Endothelial cell of hepatic sinusoid (primary cell): Measurements from ENCODE around the gene RABGAP1L.

Experiments
- in situ Hi-C: cut with HindIII; loops from 2 replicates; pipeline ENCODE4 v1.10.0; 2017; ENCODE audit warnings: low sequenced_read_pairs

RABGAP1L gene

DNA sequence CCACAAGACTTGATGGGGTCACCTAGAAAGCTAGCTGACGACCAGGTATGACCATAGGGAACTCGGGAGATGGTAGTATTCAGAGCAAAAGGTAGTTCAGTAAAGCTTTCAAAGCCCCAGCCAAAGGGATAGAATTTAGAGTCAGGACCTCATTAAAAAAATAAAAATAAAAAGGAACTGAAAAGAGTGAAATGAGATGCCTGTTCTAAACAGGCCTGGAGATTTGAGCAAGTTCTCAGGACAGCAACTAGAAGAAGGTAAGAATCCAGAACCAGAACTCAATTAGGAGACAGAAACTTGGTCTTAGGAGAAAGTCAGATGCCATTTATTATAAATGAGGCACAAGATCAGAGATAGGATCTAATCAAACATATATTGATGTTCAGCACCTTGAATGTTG lies 575.0 kb downstream of the RABGAP1L start:
- in situ Hi-C loops: no loop called here

DNA sequence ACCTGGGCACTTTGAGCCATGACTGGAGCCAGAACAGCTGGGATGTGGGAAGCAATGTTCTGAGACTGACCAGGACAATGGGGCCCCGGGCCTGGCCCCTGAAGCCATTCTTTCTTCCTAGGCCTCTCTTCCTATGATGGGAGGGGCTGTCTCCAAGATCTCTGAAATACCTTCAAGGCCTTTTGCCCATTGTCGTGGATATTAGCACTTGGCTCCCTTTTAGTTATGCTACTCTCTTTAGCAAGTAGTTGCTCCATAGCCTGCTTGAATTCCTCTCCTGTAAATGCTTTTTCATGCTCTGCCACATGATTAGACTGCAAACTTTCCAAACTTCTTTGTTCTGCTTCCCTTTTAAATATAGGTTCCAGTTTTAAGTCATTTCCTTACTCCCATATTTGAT lies 577.5 kb downstream of the RABGAP1L start:
- in situ Hi-C loops: no loop called here

DNA sequence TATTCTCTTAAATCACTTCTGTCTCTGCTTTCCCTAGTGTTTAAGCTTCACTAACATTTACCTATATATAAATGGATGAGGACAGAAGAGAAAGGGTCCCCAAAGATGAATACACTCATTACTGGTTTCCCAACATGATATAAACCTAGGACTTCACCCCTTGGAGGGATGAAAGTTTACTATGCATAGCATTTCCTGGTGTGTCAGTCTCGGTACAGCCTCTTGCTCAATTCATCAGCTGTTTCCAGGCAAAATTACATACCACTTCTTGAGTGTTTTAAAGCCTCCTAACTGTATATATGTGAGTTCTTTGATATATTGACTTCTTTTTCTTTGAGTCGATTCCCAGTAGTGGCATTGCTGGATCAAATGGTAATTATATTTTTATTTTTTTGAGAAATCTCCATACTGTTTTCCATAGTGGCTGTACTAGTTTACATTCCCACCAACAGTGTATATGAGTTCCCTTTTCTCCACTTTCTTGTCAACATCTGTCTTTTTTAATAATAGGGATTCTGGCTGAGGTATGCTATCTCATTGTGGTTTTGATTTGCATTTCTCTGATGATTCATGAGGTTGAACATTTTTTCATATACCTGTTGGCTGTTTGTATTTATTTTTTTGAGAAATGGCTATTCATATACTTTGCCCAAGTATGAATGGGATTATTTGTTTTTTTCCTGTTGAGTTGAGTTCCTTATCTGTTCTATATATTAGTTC lies 581.1 kb downstream of the RABGAP1L start:
- in situ Hi-C loops: no loop called here

DNA sequence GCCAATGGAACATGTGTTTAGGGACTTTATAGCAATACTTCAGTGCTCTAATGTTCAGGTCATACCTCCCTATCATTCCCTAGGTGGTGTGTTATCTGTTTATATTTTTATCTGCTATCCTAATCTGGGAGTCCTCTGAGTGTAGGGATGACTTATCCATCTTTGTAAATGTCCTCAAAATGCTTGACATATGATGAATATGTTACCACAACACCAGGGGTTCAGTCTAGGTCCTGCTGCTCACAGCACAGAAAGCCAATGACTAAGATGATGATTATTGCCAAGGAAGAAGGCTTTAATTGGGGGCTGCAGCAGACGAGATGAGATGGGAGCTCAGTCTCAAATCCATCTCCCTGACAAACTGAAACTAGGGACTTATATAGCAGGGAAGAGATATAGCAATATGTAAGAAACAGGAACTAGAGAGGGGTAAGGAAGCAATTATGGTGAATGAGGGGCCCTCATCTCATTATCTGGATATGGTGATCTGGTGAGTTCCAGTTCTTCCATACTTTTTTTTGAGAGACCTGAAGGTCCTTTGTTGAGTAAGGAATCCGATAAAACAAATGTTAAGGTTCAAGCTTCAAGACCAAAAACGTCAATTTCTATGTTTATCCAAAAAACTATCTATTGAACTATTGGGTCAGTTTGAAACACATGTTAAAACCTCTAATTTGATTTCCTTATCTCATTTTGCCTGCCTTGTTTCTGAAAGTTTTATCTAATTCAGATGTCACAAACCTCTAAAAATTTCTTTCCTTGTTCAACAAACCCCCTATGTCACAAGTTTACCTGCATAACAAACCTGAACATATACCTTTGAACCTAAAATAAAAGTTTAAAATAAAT lies 583.7 kb downstream of the RABGAP1L start:
- in situ Hi-C loops: no loop called here

DNA sequence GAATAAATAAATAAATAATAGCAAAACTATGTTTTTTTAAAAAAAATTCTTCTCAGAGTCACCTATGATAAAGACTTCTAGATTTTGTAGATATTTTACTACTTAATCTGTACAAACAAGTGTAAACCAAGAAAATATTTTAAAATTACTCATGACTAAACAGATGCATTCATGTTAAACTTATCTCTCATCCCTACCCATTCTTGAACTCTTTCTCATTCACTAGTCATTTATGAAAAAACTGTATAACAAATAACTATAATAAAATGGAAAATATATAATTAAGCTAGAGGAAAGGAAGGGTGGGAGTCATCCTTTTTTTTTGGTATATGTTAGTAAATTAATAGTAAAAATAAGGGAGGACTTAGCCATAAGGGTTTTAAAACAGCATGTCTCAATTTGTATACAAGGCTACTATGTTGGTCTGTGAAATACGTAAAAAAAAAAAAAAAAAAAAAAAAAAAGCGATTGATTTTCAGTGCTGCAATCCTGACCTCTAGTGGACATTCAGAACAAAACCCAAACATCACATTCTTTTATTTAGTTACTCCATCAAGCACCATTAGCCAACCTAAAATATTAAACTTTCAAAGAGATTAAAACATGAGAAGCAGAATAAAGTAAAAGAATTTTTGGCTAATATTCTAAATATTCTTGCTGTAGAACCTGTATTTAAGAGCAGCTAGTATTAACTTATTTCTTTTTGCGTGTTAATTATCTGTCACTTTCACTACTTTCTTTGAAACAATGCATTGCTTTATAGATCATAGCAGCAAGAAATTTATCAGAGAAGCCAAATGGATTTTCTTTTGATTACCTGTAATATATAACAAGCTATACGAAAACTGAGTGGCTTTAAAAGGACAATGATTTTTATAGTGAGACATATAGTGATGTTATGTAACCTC lies 584.6 kb downstream of the RABGAP1L start:
- in situ Hi-C loops: no loop called here

DNA sequence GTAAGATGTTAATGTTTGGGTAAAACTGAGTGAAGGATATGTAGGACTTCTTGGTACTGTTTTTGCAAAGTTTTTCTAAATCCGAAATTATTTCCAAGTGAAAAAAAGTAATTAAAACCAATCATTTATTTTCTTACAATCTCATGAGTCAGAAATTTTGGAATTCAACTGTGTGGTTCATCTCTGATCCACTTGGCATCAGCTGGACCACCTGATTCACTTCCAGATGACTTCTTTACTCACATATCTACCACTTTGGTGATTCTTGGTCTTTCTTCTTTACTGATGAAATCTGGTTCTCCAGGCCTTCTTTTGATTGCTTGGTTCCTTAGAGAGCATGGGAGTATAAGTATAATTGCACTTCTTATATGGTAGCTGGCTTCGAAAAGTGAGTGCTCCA lies 585.6 kb downstream of the RABGAP1L start:
- in situ Hi-C loops: no loop called here

DNA sequence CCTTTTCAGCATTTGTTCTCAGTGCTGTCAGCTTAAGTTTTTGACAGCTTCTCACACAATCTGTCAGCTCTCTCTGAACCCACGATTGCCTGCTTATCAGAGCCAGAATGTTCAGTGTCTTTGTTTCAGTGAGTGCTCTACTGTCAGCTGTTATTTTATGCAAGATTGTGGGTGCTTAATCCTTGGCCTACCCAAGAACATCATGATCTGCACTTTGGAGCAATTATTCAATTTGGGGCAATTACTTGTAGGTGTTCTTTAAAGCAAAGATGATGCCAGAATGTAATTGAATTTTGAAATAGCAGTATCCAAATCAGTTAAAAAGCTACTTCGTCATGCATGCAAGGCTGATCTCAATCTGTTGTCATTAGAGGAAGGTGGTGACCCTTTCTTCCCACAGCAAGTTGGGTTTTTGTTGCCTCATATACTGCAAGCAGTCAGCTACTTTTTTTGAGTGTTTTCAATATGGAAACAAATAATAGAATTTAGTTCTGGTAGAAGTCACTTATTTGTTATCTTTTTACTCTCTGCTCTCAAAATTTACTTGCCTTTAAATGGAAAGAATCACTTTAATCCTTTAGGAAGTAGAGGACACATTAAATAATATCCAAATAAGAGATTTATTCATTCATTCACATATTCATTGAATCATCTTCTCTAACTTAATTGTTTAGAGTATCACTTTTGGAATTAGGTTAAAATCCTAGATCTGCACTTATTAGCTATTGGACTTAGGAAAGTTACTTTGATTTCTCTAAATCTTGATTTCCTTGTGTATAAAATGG lies 586.9 kb downstream of the RABGAP1L start:
- in situ Hi-C loops: no loop called here

DNA sequence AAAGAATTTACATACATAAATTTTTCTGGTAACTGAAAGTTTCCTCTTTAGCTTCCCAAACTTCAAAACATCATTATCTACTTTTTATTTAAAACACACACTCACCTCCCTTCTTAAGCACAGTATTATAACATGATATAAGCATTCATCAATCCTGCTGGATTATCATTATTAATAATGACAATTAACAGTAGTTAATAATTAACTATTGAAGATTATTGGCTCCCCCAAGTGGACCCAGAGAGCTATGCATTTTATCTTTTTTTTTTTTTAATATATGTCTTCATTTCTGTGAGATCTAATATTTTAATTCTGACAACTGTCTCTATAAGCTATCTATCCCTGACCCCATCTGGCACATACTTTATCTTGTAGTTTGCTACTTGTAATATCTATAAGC lies 588.3 kb downstream of the RABGAP1L start:
- in situ Hi-C loops: no loop called here

DNA sequence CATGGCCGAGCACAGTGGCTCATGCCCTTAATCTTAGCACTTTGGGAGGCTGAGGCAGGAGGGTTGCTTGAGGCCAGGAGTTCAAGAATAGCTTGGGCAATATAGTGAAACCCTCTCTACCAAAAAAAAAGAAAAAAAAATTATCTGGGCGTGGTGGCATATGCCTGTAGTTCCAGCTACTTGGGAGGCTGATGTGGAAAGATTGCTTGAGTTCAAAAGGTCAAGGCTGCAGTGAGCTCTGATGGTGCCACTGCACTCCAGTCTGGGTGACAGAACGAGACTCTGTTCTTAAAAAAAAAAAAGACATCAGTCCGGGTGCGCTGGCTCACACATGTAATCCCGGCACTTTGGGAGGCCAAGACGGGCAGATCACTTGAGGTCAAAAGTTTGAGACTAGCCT lies 589.3 kb downstream of the RABGAP1L start:
- in situ Hi-C loops: no loop called here

DNA sequence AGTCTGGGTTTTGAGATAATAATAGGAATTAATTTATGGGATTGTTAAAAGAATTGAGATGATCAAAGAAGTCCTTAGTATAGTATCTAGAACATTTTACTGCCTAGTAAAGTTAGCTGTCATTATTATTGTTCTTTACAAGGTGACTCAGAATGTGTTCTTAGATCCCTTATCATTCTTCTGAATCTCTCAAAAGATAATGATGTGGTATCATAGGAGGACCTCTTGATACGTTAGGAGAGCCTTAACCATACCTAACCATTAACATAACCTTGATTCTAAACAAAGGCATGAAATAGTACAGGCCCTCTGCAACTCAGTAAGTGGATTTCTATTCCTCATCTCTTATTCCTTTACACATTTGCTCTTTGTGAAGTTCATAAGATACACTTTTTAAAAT lies 593.8 kb downstream of the RABGAP1L start:
- in situ Hi-C loops: no loop called here

DNA sequence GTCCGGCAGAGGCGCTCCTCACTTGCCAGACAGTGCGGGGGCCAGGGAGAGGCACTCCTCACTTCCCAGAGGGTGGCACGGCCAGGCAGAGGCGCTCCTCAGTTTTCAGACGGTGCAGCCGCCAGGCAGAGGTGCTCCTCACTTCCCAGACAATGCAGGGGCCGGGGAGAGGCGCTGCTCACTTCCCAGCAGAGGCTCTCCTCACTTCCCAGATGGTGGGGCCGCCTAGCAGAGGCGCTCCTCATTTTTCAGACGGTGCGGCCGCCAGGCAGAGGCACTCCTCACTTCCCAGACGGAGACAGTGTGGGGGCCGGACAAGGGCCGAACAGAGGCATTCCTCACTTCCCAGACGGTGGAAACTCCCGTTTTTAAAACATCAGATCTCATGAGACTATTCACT lies 602.0 kb downstream of the RABGAP1L start:
- in situ Hi-C loops: no loop called here

DNA sequence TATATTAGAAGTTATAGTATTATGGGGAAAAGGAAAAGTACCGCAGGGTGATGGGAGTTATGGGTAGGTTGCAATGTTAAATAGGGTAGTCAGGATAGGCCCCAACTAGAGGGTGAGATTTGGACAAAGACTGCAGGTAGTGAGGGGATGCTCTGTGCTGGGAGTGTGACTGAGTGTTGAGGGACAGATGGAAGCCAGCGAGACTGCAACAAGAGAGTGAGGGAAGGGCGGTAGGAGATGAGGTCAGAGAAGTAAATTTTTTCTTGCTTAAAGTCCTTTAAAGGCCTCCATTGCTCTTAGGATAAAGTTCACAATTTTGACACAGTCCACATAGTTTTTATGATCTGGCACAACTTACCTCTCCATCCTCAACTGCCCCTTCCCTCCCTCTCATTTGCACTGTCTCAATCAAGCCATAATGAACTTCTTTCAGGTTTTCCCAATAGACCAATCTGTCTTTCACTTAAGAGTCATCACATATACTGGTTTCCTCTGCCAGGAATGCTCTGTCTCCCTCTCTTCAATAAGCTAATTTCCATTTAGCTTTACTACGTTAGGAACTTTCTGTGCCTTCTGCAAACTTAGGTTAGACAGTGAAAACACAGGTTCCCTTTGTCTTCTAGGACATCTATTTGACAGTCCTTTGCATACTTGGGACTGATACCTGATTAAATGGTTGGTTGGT lies 602.7 kb downstream of the RABGAP1L start:
- in situ Hi-C loops: no loop called here

DNA sequence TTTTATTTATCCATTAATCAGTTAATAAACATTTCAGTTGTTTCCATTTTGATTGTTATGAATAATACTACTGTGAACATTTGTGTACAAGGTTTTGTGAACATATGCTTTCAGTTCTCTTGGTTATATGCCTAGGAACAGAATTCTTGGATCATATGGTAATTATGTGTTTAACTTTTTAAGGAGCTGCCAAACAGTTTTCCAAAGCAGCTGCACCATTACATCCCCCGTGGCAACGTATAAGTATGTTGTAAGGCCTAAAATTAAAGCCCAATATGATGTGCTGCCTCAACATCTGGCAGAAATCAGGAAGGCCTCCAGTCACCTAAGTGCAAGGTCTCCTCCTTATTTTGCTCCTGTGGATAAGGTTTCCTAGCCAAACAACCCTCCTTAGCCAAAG lies 604.9 kb downstream of the RABGAP1L start:
- in situ Hi-C loops: no loop called here

DNA sequence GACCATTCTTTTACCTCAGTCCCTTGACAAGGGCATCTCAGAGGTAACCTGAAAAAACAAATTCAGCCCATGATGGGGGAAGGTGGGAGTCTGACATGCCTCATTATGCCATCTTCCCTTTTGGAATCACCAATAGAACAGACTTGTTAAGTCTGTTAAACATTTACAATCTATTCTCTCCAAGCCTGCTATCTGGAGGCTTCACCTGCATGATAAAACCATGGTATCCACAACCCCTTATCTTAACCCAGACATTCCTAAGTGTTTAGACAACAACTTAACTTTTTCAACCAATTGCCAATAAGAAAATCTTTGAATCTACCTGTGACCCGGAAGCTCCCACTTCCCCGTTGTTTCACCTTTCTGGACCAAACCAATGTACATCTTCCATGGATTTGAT lies 607.4 kb downstream of the RABGAP1L start:
- in situ Hi-C loops: no loop called here

DNA sequence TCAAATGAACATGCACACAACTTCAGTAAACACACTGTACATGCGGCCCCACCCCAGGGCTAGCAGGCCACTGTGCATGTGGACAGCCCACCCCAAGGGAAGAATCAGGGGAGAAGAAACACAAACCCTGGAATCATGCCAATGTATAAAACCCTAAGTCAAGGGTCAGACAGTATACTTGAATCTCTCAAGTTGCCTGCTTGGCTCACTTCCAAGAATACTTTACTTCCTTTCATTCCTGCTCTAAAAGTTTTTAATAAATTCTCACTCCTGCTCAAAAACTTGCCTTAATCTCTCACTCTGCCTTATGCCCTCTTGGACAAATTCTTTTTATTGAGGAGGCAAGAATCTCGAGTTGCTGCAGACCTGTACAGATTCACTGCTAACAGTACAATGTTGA lies 609.2 kb downstream of the RABGAP1L start:
- in situ Hi-C loops: no loop called here

DNA sequence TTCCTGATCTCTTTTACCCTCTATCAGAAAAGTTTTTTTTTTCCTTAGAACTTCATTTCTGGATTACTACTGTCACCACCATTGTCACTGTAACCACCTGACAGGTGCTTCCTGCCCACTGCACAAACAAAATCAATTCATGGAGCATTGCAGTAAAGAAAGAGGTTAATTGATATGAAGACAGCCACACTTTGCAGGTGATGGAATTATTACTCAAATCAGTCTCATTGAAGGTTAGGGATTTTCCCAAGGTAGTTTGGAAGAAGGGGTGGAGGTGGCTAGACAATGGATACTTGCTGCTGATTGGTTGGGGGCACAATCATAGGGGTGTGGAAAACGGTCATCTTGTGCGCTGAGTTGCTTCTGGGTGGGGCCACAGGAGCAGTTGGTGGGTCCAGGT lies 609.6 kb downstream of the RABGAP1L start:
- in situ Hi-C loops: no loop called here

DNA sequence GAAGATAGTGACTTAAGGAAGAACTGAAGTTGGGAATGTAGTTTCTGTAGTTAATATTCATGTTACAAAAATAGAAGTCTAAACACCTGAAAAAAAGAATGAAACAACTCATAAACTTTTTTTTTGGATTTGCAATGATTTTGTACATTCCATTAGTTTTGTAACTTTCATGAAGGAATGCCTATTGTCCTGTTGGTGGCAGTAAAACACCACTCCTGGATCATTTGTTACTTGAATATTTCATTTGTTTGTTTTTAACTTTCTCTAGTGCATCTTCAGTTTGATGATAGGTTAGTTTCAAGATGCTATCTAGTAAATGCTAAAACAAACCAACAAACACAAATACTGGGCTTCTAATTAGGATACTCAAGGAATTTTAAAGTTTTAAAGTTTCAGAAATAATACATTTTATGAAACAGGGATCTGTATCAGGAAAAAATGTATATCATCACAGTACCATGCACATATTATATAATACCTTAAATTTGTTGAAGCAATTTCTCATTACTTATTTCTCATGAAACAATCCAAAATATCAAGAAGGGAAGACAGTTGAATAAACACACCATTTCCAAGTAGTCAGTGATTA lies 610.7 kb downstream of the RABGAP1L start:
- in situ Hi-C loops: no loop called here

DNA sequence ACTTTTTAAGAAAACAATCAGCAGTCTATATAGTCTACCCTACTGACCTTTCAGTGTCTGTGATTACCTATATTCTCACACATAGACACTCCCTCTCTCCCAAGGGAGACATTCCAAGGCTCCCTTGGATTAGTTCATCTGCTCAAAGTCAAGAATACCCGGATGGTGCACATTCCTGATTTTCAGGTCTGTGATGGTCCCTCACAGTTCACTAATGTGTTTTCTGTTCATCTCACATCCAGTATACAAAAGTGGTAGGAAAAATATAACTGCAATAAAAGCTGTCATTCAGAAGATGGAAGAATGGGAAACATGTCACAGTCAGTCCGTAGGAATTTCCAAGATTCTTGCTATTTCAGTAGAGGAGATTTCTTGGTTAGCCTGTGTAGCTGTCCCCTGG lies 616.3 kb downstream of the RABGAP1L start:
- in situ Hi-C loops: loop anchor here (25.0 kb wide), 1 partner anchor 212 kb away; the partner anchor contains the start of gene CACYBP

DNA sequence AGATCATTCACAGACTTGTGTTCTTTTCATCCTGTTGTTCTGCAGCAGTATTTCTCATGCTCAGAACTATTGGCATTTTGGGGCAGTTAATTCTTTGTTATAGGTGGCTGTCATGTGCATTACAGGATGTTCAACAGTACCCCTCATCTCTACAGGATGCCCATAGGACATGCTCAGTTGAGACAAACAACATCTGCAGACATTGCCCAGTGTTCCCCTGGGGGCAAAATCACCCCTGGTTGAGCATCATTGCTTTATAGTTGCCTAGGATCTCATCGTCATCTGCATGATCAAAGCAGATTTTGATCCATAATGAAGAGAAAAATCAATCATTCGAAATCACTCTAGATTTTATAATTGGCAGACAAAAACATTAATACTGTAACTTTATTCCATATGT lies 617.9 kb downstream of the RABGAP1L start:
- in situ Hi-C loops: loop anchor here (25.0 kb wide), 1 partner anchor 210 kb away; the partner anchor contains the start of gene CACYBP
